ENCODE results near the gene PARVG.

GRCh38 chr22:44224166-44224565, 43.4 kb downstream of the PARVG start:
- TF ChIP-seq, protein P1, sequence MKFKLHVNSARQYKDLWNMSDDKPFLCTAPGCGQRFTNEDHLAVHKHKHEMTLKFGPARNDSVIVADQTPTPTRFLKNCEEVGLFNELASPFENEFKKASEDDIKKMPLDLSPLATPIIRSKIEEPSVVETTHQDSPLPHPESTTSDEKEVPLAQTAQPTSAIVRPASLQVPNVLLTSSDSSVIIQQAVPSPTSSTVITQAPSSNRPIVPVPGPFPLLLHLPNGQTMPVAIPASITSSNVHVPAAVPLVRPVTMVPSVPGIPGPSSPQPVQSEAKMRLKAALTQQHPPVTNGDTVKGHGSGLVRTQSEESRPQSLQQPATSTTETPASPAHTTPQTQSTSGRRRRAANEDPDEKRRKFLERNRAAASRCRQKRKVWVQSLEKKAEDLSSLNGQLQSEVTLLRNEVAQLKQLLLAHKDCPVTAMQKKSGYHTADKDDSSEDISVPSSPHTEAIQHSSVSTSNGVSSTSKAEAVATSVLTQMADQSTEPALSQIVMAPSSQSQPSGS (tag by site-specific recombination; IDR thresholded peaks at IDR 0.05; ENCODE audit: low read depth): no peak
- TF ChIP-seq ZNF394 (tag by site-specific recombination; IDR thresholded peaks at IDR 0.05; ENCODE audit: borderline replicate concordance) (no peak), ZBTB20 (tag by site-specific recombination; IDR thresholded peaks at IDR 0.05) (no peak), PBX3 (CRISPR knock-in tag; IDR thresholded peaks at IDR 0.05) (no peak), GLI4 (tag by site-specific recombination; IDR thresholded peaks at IDR 0.05) (no peak)
